Fibroblast of the aortic adventitia (primary cell): ENCODE measurements around the gene LRRC31. TPM values are rescaled to one million over a fixed set of nuclear protein-coding genes. Genes with fewer than 3 reads are reported as not detected.
A peak's percentile ranks its signal among the peaks of the same experiment; 100 is the strongest.

Experiments used
- DNase-seq: peaks from one replicate; pipeline ENCODE4 v3.0.0-alpha.2; 2010; ENCODE audit warnings: low read depth
- H3K4me3 ChIP-seq: 2 replicates; pipeline ENCODE4 v1.5.1; 2011; ENCODE audit warnings: low read depth, mild to moderate bottlenecking, control low read depth, low read length, moderate library complexity
- total RNA-seq: library from RNA; depleted of rRNA; stranded (reverse); fragments of >200 nt; gene quantifications from 2 replicates; pipeline ENCODE4 v1.2.3, GENCODE V29; 2012; ENCODE audit warnings: low replicate concordance
- TF ChIP-seq, protein P1 (sequence below): IDR thresholded peaks from 2 replicates; pipeline ENCODE4 v1.5.1; 2011; ENCODE audit warnings: mild to moderate bottlenecking, low read length, control low read depth, inconsistent platforms; ENCODE audit not compliant: insufficient read depth

LRRC31 gene
- total RNA-seq, 1 donor, result not detected

DNA sequence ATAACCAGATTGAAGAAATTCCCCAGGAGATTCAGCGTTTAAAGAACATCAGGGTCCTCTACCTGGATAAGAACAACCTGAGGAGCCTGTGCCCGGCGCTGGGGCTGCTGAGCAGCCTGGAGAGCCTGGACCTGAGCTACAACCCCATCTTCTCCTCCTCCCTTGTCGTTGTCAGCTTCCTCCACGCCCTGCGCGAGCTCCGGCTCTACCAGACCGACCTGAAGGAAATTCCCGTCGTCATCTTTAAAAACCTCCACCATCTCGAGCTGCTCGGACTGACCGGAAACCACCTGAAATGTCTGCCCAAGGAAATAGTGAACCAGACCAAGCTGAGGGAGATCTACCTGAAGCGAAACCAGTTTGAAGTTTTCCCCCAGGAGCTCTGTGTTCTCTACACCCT, 47.6 kb downstream of the LRRC31 start:
- DNase-seq, result no peak
- TF ChIP-seq, protein P1, sequence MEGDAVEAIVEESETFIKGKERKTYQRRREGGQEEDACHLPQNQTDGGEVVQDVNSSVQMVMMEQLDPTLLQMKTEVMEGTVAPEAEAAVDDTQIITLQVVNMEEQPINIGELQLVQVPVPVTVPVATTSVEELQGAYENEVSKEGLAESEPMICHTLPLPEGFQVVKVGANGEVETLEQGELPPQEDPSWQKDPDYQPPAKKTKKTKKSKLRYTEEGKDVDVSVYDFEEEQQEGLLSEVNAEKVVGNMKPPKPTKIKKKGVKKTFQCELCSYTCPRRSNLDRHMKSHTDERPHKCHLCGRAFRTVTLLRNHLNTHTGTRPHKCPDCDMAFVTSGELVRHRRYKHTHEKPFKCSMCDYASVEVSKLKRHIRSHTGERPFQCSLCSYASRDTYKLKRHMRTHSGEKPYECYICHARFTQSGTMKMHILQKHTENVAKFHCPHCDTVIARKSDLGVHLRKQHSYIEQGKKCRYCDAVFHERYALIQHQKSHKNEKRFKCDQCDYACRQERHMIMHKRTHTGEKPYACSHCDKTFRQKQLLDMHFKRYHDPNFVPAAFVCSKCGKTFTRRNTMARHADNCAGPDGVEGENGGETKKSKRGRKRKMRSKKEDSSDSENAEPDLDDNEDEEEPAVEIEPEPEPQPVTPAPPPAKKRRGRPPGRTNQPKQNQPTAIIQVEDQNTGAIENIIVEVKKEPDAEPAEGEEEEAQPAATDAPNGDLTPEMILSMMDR, result no peak
- no peak overlapping the region for H3K4me3 ChIP-seq

DNA sequence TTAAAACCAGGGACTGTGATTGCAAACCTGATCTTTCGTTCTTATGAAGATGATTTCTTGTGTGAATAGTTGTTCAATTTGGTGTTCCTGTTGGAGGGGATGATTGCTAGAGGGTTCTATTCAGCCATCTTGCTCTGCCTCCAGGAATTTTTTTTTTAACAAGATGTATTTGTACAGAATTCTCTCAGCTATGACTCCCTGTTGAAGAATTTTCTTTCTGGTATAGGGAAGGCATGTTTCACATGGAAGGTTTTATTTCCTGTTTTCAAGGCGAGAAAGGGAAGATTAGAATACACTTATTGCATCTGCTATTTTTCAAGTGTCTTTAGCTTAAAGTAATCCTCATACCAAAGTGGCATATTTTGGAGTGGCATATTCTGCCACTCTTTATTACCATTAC, 51.4 kb downstream of the LRRC31 start:
- TF ChIP-seq, protein P1, result no peak
- no peak overlapping the region for H3K4me3 ChIP-seq
- DNase-seq, result peak; percentile 29

DNA sequence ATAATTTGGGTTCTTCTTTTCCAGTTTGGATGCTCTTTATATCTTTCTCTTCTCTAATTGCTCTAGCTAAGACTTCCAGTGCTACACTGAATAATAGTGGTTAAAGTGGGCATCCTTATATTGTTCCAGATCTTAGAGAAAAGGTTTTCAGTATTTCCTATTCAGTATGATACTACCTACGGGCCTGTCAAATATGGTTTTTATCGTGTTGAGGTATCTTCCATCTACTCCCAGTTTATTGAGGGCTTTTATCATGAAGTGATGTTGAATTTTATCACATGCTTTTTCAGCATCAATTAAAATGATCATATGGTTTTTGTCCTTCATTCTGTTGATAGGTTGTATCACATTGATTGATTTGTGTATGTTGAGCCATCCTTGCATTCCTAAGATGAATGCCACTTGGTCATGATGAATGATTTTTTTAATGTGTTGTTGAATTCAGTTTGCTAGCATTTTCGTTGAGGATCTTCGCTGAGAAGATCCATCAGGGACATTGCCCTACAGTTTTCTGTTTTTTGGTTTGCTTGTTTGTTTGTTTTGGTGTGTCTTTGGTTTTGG, 54.1 kb downstream of the LRRC31 start:
- no peak overlapping the region for H3K4me3 ChIP-seq
- TF ChIP-seq, protein P1, result no peak
- no peak for DNase-seq

DNA sequence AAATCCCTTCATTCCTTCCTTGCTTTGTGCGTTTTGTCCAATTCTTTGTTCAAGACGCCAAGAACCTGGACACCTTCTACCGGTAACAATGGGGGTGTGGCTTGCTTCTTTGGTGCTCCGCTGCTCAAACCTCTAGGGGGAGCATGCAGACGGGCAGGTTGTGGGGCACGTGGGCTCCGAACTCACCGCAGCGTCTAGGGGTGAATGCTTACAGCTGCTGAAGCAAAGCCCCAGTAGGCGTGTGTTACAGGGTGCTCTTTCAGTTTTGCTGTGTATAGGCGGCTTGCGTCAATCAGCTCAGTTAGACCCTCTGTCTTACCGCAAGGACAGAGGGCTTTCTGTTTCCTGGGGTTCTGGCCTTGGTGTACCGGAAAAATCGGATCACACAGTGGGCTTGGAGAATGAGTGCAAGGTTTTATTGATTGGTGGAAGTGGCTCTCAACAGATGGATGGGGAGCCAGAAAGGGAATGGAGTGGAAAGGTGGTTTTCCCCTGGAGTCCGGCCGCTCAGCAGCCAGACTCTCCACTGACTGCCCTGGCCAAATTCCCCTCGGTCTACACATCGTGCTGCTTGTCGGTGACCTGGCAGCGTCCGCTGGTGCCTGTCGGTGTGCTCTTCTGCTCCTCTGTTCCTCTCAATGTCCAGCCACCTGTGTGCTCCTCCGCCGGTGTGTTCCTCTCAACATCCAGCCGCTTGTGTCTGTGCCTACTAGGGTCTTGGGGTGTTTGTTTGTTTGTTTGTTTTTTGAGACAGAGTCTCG, 55.8 kb downstream of the LRRC31 start:
- TF ChIP-seq, protein P1, result no peak
- DNase-seq, result no peak
- no peak overlapping the region for H3K4me3 ChIP-seq

DNA sequence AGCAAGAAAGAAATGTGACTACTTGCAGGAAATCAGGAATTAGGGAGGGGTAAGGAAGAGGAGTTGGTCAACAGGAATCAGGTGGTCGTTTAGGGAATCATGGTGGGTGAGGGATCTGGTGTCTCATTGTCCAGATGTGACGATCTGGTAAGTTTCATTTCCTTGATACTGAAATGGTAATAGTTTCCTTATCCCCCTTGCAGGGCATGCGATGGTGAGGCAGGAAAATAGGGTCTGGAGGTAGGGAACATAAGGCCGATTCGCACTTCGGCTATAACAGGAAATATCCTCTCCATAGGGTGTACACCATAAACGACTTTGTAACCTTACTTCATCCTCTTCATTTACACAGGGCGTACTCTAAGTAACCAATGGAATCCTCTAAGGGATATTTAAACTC, 56.5 kb downstream of the LRRC31 start:
- TF ChIP-seq, protein P1, result no peak
- no peak overlapping the region for H3K4me3 ChIP-seq
- DNase-seq, result no peak

DNA sequence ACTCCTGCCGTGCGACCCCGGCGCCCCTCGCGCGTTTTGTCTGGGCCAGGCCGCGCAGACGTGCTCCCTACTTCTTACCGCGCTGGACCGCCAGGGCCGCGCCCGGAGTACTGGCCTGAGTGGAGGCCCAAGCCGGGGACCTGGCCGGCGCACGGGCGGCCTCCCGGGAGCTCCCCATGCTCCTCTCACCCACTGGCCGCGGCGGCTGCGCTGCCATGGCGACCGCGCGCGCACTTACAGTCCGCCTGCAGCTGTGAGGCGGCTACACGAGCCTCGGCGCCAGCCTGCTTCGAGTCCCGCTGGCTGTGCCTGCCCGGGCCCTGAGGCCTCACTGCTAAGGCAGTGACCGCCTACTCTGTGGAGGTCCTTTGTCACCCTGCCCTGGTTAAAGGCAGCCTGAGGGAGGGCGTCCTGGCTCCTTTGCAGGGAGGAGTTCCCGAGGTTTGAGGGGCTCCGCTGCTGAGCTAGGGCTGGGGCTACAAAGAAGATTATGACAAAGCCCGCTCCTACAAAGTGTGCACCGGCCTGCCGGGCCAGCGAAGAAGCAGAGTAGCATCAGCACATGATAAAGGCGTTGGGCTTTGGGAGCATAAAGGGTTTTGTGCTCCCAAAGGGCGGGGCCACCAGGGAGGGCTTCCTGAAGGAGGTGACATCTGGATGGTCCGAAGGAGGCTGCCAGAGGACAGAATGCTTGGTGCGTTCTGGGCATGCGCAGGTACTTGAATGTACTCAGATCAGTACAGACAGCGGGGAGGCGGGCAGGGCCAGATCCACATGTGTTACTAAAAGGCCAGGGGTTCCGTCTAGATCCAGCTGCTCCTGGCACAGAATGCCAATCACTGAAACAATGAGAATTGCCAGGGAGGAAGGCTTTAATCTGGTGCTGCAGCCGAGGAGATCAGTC, 57.2 kb downstream of the LRRC31 start, which contains the start of the genes LRRC34 and LRRIQ4:
Gene LRRC34, minus strand, starts transcription at position 573 of the 904 bp plus-strand sequence. Its CDS starts 356 bp downstream, at position 217.
Gene LRRIQ4, plus strand, starts transcription at position 539 of the 904 bp plus-strand sequence. CDS start 9,052 bp downstream, outside the sequence.
- TF ChIP-seq, protein P1, result no peak
- peak within 1 kb of the TSS; percentile 50 for H3K4me3 ChIP-seq
- DNase-seq, result peak; percentile 59
